Measurements from ENCODE around the gene CELA3B. TPM values are rescaled to one million over a fixed set of nuclear protein-coding genes. Genes with fewer than 3 reads are reported as not detected.

CELA3B gene
- total RNA-seq, 1 experiment from 2014 or later, result 3.4 TPM

DNA sequence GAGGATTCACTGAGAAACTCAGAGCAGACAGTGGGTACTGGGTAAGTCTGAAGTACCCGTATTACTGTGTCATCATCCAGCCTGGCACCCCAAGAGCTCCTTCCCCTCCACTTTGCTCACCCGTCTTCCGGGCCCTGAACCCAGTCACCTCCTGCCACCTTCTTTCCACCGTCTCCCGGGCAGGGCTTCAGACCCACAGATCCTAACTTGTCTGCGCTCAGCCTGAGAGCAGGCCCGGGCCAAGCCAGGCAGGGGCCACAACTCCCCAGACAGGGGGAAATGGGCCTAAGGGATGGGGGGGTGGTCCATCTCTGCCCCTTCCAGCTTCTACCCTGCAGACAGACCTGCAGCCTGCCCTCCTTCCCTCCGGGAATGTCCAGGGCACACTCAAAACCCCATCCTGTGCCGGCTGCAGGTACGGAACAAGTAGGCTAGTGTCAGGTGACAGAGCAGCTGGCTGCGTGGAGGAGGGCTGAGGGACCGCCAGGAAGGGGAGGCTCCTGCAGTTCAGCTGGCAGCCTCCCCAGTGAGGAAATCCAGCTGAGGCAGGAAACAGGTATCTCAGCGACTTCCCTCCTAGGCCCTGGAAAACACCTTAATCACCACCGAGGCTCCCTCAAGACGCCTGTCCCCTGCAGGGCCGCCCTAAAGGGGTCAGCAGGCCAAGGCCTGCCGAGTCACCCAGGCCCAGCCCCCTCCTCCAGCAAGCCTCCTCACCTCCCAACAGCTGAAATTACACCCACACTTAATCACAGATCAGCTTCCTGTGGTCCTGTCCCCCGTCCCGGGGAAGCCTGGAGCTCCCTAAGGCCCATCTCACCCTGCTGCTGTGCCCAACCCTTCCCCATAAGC is 43.2 kb upstream of the CELA3B start:
- H3K27ac ChIP-seq (ENCODE audit: low read length), result peak overlapping the region; percentile 95
- H3K27me3 ChIP-seq (ENCODE audit: control insufficient read depth, insufficient read depth, low read length), result no peaks in the 10 kb centered on the region
- ChIA-PET CTCF (no interaction called here), POLR2A (no interaction called here)
- TF ChIP-seq, protein P1, sequence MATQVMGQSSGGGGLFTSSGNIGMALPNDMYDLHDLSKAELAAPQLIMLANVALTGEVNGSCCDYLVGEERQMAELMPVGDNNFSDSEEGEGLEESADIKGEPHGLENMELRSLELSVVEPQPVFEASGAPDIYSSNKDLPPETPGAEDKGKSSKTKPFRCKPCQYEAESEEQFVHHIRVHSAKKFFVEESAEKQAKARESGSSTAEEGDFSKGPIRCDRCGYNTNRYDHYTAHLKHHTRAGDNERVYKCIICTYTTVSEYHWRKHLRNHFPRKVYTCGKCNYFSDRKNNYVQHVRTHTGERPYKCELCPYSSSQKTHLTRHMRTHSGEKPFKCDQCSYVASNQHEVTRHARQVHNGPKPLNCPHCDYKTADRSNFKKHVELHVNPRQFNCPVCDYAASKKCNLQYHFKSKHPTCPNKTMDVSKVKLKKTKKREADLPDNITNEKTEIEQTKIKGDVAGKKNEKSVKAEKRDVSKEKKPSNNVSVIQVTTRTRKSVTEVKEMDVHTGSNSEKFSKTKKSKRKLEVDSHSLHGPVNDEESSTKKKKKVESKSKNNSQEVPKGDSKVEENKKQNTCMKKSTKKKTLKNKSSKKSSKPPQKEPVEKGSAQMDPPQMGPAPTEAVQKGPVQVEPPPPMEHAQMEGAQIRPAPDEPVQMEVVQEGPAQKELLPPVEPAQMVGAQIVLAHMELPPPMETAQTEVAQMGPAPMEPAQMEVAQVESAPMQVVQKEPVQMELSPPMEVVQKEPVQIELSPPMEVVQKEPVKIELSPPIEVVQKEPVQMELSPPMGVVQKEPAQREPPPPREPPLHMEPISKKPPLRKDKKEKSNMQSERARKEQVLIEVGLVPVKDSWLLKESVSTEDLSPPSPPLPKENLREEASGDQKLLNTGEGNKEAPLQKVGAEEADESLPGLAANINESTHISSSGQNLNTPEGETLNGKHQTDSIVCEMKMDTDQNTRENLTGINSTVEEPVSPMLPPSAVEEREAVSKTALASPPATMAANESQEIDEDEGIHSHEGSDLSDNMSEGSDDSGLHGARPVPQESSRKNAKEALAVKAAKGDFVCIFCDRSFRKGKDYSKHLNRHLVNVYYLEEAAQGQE (IDR thresholded peaks at IDR 0.05; ENCODE audit: insufficient read depth in 1 of 2, low read depth in 2 of 2, low read length in 1 of 2), result no peak
- BruUV-seq (replicated peaks), result no TSS peak
- intact Hi-C loops (cut with micrococcal nuclease; ENCODE audit: unreplicated experiment), result no loop called here
- peak overlapping the region; percentile 23 to 82; a peak in 3 of 4 replicates for H3K4me3 ChIP-seq (ENCODE audit: low read depth in 2 of 2, low read length in 2 of 2)
- H3K4me1 ChIP-seq (ENCODE audit: control insufficient read depth, insufficient read depth, low read length), result peaks cover 58% of the 10 kb centered on the region
- H3K36me3 ChIP-seq (ENCODE audit: control insufficient read depth, insufficient read depth, low read length), result no peaks in the 10 kb centered on the region; the same call in 1 of the 2 replicates
- ATAC-seq, result peak; percentile 13
- in situ Hi-C loops (cut with HindIII; ENCODE audit: low pct_unique_long_range_greater_than_20kb, low sequenced_read_pairs), result no loop called here
- DNase-seq (ENCODE audit: low read depth, low spot score), result no peak
- H3K9me3 ChIP-seq (ENCODE audit: control insufficient read depth, insufficient read depth, low read depth, low read length), result no peaks in the 10 kb centered on the region

DNA sequence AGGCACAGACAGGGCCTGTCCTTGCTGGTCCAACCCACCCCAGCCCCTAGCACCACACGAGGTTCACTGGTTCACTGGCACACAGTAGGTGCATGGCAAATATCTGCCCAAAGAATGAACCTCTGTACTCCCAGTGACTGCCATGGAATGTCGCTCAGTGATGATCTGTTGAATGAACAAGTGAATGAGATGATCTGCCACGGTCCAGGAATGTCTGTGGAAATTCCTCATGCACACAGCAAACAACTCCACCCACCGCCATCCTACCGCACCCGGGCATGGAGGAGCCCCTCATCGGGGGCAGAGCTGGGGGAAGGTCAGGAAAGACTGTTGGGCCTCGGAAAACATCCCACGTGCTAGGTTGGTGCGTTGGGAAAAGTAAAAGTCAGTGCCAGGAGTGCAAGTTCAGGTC is 41.4 kb upstream of the CELA3B start:
- Histone ChIP-seq H3K27ac (ENCODE audit: low read length) (peak overlapping the region; percentile 97), H3K4me3 (ENCODE audit: low read depth in 2 of 2, low read length in 2 of 2) (peak overlapping the region; percentile 65 to 82), H3K4me1 (ENCODE audit: control insufficient read depth, insufficient read depth, low read length) (peaks cover 72% of the 10 kb centered on the region), H3K9me3 (ENCODE audit: control insufficient read depth, insufficient read depth, low read depth, low read length) (no peaks in the 10 kb centered on the region), H3K36me3 (ENCODE audit: control insufficient read depth, insufficient read depth, low read length) (no peaks in the 10 kb centered on the region; the same call in 1 of the 2 replicates), H3K27me3 (ENCODE audit: control insufficient read depth, insufficient read depth, low read length) (no peaks in the 10 kb centered on the region)
- no peak for ATAC-seq
- TF ChIP-seq, protein P1 (IDR thresholded peaks at IDR 0.05; ENCODE audit: insufficient read depth in 1 of 2, low read depth in 2 of 2, low read length in 1 of 2), result no peak
- TF ChIP-seq, protein P2, sequence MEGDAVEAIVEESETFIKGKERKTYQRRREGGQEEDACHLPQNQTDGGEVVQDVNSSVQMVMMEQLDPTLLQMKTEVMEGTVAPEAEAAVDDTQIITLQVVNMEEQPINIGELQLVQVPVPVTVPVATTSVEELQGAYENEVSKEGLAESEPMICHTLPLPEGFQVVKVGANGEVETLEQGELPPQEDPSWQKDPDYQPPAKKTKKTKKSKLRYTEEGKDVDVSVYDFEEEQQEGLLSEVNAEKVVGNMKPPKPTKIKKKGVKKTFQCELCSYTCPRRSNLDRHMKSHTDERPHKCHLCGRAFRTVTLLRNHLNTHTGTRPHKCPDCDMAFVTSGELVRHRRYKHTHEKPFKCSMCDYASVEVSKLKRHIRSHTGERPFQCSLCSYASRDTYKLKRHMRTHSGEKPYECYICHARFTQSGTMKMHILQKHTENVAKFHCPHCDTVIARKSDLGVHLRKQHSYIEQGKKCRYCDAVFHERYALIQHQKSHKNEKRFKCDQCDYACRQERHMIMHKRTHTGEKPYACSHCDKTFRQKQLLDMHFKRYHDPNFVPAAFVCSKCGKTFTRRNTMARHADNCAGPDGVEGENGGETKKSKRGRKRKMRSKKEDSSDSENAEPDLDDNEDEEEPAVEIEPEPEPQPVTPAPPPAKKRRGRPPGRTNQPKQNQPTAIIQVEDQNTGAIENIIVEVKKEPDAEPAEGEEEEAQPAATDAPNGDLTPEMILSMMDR (IDR thresholded peaks at IDR 0.05), result no peak
- TF ChIP-seq TCF7L2 (IDR thresholded peaks at IDR 0.05; ENCODE audit: low read depth, low read length) (no peak), POLR2AphosphoS5 (IDR thresholded peaks at IDR 0.05; ENCODE audit: low read depth, low read length) (no peak), SIN3A (IDR thresholded peaks at IDR 0.05; ENCODE audit: borderline replicate concordance, insufficient read depth, low read depth, low read length) (no peak)
- POLR2A ChIA-PET, result interaction anchor here (0.7 kb wide), 2 partner anchors 207 to 1149 kb away, joined by 10 to 17 read pairs; no protein-coding TSS in a partner anchor
- in situ Hi-C loops (cut with HindIII; ENCODE audit: low pct_unique_long_range_greater_than_20kb, low sequenced_read_pairs) (no loop called here), intact Hi-C loops (cut with micrococcal nuclease; ENCODE audit: unreplicated experiment) (no loop called here)
- no peak for DNase-seq (ENCODE audit: low read depth, low spot score)
- CTCF ChIA-PET, result interaction anchor here (0.6 kb wide), 1 partner anchor 347 kb away, joined by 13 read pairs; no protein-coding TSS in a partner anchor
- BruUV-seq (replicated peaks), result no TSS peak

Data from Panc1 (cell line).